Measurements from ENCODE around the gene DMRT2. TPM values are rescaled to one million over a fixed set of nuclear protein-coding genes. Genes with fewer than 3 reads are reported as not detected.

The DMRT2 gene
- total RNA-seq (2014; rRNA removed; shearing (Covaris generic)), result not detected in 2 replicates

DNA sequence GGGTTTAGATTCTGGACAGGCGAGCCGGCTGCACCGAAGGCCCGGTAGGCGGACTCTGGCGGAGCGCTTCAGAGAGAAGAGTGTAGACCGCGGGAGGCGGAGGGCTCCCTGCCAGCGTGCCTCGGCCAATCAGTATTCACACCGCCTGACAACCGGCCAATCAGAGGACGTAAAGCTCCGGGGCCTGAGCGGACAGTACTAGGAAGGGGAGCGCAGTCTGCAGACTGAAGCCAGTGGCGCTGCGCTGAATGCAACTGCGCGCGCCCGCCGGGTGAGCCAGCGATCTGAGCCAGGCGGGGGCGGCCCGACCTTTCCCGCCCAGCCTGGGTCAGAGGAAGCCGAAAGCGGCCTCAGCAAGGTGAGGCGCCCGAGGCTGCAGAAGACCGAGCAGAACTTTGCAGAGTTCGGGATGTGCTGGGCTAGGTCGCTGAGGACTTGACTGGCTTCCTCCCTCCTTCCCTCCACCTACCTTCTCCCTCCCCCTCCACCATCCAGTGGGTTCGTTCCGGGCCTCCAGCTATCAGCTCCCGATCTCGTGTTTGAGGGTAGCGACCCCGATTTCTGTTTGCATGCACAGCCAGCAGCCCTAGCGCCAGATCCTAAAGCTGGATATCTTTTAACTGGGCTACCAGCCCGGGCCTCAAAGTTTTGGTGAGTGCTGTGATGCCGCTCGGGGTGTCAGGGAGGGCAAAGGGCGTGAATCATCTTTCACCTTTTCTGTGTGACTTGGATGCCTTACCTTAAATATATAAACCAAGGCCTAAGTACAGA lies at the start of gene DMRT2:
Gene DMRT2 (plus strand): TSS at position 233 of the 771 bp plus-strand sequence. CDS start 1,257 bp downstream, outside the sequence.
- peak; percentile 38 for DNase-seq (ENCODE audit: low read depth)

DNA sequence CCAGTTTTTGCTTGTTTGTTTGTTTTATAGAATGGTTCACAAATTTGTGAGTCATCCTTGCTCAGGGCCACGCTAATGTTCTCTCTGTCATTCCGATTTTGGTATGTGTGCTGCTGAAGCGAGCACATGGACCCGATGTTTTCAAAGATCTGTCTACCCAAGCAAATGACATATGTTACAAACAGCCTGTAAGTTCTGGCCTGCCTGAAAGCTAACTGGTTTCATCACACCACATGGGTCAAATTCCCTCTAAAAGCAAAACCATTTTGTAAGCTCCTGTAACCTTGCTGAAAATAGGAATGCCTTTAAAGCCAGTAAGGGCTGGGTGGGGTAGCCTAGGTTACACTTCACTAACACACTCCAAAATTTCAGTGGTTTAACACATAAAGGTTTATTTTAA lies 48.3 kb upstream of the DMRT2 start:
- DNase-seq (ENCODE audit: low read depth), result peak; percentile 44

DNA sequence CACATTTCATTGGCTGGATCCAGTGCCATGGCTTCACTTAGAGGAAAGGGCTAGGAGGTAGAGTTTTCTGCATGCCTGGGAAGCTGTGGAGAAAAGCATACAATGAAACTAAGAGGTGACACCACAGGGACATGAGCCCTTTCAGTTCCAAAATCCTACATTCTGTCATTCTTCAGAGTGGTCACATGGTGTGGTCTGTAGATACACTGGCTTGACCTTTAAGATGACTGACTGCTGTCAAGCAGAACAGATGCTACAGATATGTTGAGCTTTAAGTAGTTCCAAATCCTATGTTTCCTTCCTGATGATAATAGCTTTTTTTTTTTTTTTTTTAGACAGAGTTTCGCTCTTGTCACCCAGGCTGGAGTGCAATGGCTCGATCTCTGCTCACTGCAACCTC lies 47.5 kb upstream of the DMRT2 start:
- DNase-seq (ENCODE audit: low read depth), result no peak

DNA sequence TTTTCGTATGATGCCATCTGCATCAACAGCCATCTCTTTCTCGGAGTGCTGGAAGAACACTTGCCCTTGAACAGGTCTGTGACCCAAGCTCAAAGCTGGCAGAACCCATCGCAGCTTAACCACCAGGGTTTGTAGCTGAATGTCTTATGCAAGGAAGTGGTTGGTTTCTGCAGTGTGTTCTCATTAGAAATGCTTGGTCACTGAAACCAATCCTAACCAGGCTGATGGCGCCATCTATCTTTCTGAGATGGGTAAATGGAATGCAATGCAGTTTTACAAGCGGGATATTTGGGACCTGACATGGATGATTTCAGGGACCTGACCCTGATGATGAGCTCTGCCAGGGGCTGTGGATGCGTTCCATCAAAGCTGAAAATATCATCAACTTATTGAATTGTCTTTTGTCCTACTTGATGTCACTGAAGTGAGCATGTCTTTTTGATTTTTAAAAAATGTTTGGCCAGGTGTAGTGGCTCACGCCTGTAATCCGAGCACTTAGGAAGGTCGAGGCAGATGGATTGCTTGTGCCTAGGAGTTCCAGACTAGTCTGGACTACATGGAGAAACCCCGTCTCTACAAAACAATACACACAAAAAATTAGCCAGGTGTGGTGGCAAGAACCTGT lies 45.0 kb upstream of the DMRT2 start:
- DNase-seq (ENCODE audit: low read depth), result peak; percentile 72

DNA sequence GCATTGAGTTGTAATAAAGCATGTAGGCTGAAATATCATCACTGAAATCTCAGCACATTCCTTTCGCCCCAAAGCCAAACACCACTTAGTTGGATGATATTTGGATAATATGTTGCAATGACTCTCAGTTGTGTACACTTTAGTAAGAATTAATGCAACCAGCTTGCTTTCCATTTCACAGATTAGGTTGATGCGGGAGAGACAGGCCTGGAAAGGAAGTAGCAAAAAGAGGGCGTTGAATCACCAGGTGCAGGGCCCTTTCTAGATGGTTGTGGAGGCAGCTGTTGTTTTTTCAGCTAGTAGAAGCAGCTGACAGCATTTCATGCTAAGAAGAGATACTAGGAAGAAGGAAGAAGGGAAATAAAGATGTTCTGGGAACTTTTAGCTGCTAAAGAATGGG lies 42.8 kb upstream of the DMRT2 start:
- DNase-seq (ENCODE audit: low read depth), result no peak

DNA sequence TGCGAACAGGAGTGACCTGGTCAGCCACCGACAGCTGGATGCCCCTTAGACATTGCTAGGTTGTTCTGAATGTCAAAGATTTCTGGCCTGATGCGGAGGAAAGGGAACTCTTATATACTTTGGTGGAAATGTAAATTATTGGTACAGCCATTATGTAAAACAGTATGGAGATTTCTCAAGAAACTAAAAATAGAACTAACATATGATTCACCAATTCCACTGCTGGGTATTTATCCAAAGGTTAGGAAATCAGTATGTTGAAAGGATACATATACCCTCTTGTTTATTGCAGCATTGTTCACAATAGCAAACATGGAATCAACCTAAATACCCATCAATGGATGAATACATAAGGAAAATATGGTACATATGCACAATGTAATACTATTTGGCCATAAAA lies 41.9 kb upstream of the DMRT2 start:
- DNase-seq (ENCODE audit: low read depth), result no peak

DNA sequence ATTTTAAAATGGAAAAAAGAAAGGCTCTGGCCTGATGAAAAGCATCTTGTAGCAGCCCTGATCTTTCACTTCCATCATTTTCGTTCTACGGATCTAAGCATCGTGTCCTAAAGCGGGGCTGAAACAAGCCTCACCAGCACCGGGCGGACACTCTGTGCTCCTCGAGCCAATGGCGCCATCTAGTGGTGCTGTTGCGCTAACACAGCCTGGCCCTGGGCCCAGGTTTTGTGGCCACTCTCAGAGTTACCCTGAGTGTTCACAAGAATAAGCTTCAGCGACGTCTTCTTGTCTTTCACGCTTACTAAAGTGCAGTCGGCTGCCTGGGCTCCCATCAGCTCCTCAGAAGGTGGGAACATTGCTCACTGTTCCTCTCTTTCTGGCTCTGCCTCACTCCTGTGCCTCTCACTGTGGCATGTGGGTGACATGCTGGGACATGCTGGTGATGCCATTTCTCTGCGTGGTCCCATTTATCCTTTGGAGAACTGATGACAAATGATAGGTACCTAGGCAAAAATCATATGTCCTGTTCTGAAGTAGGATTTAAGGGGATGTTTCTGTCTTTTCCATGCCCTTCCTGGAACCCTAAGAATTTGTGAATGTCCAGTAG lies 41.0 kb upstream of the DMRT2 start:
- DNase-seq (ENCODE audit: low read depth), result peak; percentile 82

DNA sequence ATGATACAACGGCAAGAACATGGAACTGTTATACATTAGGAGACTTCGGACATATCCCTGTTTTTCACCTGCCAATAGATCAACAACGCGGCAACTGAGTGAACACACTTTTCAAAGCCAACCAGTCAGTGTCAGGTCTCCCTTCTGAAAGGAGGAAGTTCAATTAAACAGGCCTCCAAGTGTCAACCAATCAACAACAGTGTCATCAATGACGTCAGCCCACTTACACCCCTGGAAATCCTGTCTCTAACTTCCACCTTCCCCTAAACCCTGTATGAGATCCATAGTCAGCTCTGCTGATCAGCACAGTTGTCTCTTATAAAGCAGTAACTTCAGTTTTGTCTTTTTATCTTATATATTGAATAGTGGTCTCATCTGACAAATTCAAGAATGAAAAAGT lies 37.1 kb upstream of the DMRT2 start:
- DNase-seq (ENCODE audit: low read depth), result no peak

DNA sequence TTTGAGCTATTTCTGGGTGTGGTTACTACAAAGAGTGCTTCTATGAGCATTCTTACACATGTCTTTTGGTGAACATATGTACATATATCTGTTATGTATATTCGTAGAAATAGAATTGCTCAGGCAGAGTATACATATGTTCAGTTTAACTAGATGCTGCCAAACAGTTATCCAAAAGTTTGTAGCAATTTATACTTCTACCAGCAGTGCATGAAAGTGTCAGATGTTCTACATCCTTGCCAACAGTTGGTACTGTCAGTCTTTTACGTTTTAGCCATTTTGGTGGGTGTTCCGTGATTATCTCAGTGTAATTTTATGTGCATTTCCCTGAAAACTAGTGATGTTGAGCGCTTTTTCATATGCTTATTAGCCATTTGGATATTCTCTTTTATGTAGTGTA lies 35.9 kb upstream of the DMRT2 start:
- no peak for DNase-seq (ENCODE audit: low read depth)

DNA sequence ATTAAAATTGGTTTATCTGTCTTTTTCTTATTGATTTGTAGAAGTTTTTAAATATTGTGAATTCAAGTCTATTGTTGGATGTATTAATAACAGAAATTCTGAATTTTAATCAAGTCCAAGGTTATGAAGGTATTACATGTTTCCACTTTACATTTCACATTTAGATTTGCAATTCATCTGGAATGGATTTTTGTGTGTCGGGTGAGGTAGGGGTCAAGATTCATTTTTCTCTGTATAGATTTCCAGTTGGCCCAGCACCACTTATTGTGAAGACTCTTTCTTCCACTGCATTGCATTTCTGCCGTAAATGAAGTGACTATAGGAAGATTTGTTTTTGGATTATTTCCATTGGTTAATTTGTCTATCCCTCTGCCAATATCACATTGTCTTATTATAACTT lies 35.5 kb upstream of the DMRT2 start:
- DNase-seq (ENCODE audit: low read depth), result no peak

DNA sequence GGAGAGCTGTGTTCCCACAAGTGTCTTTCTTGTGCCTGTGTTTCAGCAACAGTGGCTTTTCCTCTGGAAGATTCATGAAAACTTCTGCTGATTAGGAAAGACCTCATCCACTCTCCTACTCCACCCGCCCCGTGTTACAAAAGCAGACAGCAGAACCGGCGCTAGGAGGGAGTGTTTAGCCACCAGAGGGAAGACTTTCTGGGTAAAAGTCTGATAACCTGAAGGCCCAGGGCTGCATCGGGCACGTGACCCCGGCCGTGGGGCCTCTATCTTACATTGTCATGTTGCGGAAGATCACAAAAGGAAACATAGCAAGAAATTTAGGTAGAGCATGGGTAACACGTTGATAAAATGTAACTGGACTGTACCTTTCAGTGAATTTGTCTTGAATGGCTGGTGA lies 32.0 kb upstream of the DMRT2 start:
- DNase-seq (ENCODE audit: low read depth), result peak; percentile 26

DNA sequence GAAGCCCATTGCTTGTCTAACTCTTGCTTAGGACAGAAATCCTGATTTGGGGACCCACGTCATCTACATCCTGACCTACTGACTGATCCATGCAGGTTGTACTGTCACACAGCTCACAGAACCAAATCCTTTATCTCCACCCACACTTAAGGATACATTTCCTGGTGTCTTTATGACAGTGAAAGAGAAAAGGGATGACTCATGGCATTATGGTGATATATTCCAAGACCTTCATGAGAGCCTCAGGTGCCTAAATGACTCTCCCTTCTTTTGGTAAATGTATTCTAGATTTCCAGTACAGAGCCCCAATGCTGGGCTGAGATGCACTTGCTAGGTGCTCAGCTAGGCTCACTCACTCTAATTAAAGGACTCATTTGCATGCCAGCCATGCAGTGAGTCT lies 26.0 kb upstream of the DMRT2 start:
- DNase-seq (ENCODE audit: low read depth), result no peak

DNA sequence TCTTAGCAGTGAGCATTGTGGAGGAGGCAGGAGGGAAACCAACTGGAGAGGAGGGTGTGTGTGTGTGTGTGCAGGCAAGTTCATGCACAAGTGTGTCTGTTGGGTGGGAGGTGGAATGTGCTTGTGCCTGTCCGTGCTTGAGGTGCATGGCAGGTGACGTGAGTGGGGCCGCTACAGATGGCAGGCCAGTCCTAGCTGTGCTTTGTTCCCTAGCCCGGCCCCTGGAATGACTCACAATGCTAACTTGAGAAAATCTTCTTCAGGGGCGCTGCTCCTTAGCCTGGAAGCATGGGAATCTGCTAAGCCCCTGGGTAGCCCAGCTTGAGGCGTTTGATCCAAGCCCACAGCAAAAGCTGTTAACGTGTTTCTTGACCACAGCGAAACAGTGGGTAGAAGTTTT lies 25.0 kb upstream of the DMRT2 start:
- no peak for DNase-seq (ENCODE audit: low read depth)

DNA sequence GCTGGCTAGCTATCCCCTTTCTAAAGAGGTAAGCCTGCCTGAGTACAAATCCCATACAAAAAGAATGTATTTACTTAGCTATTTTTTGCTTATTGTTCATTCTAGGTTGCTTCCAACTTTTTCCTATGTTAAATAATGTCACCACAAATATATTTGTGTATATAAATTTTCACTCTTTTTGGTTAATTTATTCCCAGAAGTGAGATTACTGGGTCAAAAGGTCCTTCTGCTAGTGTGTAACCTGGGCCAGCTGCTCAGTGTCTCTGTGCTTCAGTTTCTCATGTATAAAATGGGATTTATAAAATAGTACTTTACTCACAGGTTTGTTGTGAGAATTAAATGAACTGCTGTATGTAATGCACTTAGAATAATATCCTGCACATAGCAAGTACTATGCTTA lies 23.9 kb upstream of the DMRT2 start:
- no peak for DNase-seq (ENCODE audit: low read depth)

DNA sequence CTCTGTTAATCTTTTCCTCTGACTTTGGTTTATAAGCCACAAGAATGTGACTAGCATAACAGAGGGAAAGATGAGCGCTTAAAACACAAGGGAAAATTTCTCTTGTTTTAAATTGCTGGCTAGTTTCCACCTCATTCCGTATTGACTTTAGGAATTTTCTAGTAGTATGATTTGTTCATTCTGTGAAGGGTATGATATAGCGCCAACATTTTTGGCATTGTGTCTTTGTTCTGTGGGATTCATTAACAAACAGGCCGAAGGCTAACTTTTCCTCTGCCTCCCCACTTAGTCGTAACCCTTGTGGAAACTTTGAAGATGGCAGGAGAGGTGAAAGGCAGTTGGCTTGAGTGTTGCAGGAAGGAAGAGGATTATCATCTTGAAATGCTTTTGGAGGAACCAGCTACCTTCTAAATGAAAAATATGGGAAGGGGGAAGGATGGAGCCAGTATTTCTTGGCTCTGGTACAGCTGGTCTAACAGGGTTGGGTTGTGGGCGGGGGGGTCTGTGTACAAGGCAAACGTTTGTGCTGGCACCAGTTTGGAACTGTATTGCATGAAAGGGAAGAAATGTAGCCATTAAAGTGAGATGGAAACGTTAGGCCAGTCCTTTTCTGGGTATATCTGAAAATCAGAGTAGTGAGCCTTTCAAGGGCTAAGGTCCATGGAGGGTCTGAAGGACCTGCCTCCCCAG lies 21.5 kb upstream of the DMRT2 start:
- no peak for DNase-seq (ENCODE audit: low read depth)

DNA sequence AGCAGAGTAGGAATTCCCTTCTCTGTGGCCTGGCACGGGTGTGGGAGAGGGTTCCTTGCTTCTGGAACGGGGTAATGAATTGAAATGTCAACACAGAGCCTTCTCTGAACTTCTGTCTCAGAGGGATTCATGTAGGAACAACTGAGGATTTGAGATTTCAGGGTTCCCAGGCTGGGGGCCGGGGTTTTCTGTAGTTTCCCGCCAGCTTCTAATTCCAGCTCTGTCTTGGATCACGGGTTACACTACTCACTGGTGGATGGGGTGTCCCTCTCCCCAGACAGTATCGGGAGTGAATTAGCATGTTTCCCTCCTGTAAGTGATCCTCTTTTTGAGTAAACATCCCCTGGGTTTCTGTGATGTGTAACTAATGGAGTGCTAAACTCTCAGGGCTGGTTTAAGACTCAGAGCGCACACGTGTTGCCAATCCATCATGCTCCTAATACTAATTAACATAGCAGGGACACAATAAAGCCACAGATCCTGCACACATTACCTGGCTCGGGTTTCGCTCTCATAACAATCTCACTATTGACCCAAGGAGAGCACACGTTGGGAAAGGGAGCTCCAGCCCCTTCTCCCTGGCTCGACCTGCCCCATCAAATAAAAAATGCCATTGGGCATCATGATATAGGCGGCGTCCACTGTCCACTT lies 18.1 kb upstream of the DMRT2 start:
- no peak for DNase-seq (ENCODE audit: low read depth)

DNA sequence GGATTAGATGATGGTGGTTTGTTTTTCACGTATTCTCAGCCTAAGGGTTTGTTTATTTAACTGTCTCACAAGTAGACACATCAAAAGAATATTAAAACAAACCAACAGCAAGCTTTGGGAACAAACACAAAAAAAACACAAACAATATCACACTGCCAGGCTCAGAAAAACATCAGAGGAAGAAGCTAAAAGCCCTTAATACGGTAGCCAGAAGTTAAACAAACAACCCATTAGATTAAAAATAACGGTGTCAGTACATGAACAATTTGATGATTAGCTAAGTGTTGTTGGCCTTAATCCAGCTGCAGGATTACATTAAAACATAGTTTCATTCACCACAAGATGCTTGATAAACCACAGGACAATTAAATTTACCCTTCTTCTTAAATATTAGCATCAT lies 15.9 kb upstream of the DMRT2 start:
- DNase-seq (ENCODE audit: low read depth), result no peak

DNA sequence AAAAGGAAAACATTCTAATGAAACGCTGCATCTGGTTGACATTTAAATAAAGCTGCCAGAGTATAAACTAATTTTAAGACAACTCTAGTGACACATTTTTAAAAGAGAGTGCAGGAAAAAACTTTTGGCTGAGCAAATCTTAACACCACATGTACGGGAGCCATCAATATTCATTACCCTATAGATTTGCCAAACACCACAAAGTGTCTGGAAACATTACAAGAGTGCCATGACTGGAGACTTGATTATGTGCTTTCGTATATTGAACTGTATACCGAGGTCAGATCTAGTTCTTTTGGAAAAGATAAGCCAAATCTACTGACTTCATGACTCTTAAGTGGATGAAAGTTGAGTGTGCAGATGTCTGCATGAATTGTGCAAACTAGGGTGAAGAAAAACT lies 10.6 kb upstream of the DMRT2 start:
- DNase-seq (ENCODE audit: low read depth), result no peak

DNA sequence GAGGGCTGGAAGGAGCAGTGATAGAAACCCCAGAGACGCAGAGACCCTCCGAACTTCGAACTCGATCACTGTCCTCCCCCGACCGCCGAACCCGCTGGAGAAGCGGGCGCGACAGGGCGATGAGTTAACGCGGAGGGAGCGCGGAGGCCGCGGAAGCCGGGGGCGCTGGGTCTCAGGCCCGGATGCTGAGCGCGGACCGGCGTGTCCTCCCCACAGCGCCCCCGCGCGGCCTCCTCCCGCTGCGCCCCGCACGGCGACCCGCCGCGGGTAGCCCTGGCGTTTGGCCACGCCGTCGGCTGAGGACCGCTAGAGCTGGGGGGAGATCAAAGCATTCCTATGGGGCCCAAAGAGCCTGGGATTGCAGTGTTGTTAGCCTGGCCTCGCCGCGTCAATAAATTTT lies 7.7 kb upstream of the DMRT2 start:
- DNase-seq (ENCODE audit: low read depth), result no peak

DNA sequence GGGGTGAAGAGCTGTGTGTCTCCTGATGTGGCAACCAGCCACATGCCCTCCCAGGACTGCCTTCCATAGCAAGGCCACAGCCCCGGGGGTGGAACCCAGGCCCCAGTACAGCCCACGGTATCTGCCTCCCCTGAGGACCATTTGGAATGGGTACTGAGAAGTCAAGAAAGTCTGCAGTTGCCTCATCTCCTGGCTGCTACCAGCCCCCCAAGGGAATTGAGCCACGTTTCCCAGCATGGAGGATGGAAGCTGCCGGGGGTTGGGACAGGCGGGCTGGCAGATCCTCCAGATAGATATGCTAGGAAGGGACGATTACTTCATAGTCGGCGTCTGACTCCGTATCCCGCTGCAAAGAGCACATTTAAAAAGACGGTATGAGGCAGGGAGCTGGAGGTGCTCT lies 5.5 kb upstream of the DMRT2 start:
- no peak for DNase-seq (ENCODE audit: low read depth)

DNA sequence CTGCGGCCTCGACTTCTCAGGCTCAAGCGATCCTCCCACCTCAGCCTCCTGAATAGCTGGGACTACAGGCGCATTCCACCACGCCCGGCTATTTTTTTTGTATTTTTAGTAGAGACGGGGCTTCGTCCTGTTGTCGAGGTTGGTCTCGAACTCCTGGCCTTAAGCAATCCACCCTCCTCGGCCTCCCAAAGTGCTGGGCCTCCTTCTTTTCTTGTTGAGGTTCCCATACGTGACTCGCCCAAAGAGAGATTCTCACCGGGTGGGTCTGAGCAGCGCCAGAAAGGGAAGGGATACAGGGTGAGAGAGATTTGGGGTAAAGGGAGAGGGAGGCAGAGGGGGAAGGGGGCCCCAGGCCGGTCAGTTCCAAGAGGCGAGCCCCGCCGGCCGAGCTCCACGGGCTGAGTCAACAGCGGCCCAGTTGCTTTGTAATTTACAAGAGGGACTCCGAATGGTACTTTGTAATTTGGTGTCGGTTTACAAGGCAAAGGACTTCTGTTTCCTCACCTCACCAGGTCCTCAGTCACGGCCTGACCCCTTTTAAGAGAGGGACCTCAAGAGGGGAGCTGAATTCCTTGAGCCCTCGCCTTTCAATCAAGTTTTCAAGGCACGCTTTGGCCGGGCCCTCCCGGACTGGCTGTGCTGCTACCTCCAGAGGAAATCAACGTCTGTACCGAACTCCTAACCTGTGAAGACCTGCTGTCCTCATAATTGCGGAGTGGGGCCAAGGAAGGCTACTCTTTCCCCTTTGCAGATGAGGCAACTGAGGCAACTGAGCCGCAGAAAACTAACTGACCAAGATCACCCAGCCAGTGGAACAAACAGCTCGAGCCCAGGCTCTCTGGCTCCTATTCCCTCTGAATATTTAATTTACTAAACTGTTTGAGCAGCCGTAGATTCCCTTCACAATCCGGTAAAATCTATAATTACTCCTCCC lies 3.3 kb upstream of the DMRT2 start:
- DNase-seq (ENCODE audit: low read depth), result no peak

All from M059J (cell line).